ENCODE results near the gene SSBP2.
A peak's percentile ranks its signal among the peaks of the same experiment; 100 is the strongest.
"Not testable (repeated sequence)": the region's sequence is repeated elsewhere in the genome, so short reads cannot be mapped to it uniquely, and the experiment has no call there.

SSBP2 gene

DNA sequence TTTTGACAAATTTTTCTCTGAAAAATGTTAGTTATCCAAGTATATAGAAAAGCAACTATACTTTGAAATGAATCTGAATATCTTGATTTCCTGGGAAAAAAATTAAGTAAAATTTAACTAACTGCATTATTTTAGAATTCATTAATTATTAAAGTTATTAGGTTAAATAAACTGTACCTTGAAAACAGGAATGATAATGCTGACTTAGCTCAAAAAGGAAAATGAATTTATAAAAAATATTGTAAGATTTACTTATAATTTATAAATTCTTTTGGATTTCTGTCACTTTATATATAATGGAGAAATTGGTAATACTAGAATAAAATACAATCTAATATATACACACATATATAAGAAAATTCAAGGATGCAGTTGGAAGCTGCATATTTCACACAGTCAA is 320.9 kb downstream of the SSBP2 start:
- no peak for DNase-seq

- DNase-seq = no peak
Measured at GRCh38 chr5:81429363-81429762, 321.5 kb downstream of the SSBP2 start.

GRCh38 chr5:81428861-81429260 is 322.0 kb downstream of the SSBP2 start:
- no peak for DNase-seq

DNA sequence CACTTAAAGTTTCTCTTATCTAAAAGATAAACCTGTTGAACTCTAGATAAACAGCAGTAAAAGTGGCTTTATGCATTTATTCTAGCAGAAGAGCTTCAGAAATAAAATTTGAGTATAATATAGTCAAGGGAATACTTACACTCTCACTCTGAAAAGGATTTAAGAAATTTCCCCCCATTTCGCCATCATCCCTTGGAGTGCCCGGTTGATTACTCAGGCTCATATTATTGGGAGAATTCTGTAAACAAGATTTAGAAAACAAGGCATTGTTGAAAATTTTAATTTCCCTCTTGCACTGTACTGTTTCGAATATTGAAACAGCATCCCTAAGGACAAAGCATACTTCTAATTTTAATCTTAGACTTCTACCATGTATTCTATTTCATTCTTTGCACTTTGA is 322.5 kb downstream of the SSBP2 start:
- no peak for DNase-seq

DNA sequence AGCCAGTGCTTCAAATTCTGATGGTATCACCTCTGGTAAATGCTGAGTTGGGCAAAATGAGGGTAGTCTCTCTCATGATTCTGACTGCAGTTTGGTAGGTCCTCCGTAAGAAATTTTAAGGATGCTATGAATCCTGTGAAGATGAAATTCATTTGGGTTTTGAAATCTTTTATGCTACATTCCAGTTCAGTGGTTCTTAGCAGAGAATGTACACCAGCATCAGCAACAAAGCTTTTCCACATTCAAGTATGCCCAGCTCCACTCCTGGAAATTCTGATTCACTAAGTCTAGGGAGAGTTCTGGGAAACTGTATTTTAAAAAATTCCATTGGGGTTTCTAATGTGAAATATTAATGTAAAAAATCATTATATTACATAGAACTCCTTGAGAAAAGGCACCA is 323.3 kb downstream of the SSBP2 start:
- DNase-seq = no peak

GRCh38 chr5:81426359-81427030 is 324.4 kb downstream of the SSBP2 start:
- DNase-seq = peak in 3 of 51 donors; percentile 5 to 28 (median 8)

DNA sequence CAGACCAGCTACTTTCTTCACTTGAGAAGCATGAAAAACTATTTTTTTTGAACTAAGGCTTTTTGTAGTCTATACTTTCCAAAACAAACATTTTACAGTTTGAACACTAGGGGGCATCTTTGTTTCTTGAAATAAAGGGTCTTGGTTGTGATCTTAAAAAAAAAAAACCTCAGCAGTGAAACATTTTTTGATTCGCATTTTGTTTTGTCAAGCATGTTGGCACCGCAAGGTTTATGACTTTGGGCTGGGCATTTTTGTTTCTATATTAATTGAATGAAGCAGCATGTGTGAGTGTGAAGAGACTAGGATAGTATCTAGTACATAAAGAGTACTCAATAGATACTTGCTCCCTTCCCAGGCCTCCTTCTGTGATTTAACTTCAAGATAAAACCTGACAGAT is 325.3 kb downstream of the SSBP2 start:
- peak in 2 of 51 donors; percentile 9 to 74 for DNase-seq

DNA sequence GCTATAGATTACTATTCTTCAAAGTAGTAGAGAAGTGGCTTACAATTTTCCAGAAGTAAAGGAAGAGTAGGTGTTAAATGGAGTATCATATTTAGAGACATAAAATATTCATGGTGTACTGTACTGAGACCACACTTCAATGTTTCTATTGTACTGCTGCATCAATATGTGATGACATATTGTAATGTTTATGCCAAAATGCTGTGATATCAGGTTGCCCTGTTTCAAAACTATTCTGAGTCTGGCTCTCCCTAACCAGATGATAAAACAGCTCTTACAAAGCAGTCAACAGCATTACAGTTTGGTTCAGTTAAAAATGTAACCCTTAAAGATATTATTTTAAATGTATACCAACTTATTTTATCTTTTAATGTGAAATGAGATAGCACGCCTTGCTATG is 326.2 kb downstream of the SSBP2 start:
- no peak for DNase-seq

DNA sequence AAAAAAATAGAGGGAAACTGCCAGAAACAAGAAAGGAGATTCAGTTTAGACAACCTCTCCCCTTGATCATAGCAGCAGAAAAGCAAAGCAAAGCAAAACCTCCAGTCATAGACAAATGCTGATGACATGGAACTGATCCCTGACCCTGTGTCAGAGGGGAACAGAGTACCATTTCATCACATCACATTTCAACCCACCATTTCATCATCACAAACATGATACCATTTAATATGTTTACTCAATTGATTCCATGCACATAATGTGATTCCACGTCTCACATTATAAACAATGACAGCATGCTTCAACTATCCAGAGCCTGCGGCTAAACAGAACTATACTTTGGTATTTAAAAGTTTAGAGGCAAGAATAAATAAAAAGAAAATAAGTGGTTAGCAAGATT is 328.2 kb downstream of the SSBP2 start:
- no peak for DNase-seq

- peak in 3 of 51 donors; percentile 10 to 26 (median 21) for DNase-seq
Measured at GRCh38 chr5:81420039-81420667, 330.7 kb downstream of the SSBP2 start.

GRCh38 chr5:81418606-81419005 is 332.3 kb downstream of the SSBP2 start:
- DNase-seq = no peak

DNA sequence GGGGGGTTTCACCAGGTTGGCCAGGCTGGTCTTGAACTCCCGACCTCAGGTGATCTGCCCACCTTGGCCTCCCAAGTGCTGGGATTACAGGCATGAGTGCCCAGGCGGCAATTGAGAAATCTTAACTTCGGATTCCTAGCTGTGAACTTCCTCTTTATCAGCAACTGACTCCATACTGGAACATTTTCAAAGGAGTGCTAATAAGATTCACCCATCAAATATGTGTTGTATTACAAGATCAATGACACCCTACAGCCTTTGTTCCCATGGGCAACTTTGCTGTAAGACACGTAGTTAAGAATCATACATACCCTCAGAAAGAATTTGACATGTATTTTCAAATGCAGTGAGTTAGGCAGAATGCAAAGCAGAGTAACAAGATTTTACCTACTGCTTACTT is 333.8 kb downstream of the SSBP2 start:
- no peak for DNase-seq

DNA sequence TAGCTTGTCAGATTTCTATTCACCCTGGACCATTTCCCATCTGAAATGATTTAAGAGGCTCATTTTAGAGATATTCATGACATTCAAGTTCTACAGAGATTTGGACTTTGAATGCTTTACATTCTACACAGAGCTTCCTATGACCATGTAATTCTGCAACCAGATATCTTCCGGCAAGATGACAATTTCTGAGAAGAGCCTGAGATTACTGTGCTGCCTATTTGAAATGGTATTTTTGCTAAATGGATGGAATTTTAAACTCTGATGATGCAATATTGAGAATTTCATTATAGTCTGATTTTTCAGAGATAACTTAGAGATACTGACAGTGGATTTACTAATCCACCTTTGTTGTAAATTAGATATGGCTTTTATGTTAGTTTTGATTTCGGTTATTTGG is 341.0 kb downstream of the SSBP2 start:
- no peak for DNase-seq

DNA sequence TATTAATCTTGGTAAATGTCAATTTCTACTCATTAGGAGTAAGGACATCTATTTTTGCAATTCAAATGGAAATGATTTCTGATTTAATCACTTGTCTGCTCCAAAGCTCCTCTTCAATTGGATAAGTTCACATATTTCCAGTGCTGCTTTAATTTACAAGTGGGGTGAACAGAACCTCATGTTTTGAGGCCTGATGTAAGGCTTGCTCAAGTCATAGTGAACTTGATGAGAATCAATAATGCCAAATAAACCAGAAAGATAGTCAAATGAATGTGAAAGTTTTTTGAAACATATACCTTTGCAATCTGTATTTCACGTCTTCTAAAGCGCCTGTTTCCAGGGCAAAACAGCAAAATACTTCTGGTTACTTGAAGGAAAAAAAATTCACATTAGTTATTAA is 341.5 kb downstream of the SSBP2 start:
- no peak for DNase-seq

DNA sequence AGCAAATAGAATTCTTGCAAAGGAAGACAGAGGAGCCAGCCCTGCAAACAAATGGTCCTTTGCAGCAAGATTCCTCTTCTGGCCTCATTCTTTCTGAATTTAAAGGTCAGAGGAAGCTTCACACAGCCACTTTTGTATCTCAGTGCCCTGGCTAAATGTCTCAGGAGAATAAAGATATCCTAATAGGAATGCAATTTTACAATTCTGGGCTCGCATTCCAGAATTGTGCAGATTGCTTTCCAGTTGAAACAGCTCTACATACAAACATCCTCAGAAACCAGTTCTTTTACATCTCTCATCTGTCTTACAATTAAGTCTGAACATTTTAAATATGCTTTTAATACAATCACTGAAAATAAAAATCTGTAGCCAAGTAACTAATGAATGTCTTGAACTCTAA is 342.4 kb downstream of the SSBP2 start:
- DNase-seq = no peak

DNA sequence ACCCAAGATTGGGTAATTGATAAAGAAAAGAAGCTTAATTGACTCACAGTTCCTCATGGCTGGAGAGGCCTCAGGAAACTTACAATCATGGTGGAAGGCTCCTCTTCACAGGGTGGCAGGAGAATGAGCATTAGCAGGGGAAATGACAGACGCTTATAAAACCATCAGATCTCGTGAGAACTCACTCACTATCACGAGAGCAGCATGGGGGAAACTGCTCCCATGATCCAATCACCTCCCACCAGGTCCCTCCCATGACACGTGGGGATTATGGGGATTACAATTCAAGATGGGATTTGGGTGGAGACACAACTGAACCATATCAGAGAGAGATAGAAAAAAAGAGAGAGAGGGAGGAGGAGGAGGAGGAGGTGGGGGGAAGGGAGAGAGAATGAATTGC is 343.1 kb downstream of the SSBP2 start:
- not testable (repeated sequence) for DNase-seq

- no peak for DNase-seq
Measured at GRCh38 chr5:81405126-81405891, 345.6 kb downstream of the SSBP2 start.

GRCh38 chr5:81402192-81402930 is 348.5 kb downstream of the SSBP2 start:
- no peak for DNase-seq

GRCh38 chr5:81401266-81401665 is 349.6 kb downstream of the SSBP2 start:
- no peak for DNase-seq

GRCh38 chr5:81400375-81400774 is 350.5 kb downstream of the SSBP2 start:
- DNase-seq = no peak

GRCh38 chr5:81398741-81399140 is 352.2 kb downstream of the SSBP2 start:
- DNase-seq = no peak

DNA sequence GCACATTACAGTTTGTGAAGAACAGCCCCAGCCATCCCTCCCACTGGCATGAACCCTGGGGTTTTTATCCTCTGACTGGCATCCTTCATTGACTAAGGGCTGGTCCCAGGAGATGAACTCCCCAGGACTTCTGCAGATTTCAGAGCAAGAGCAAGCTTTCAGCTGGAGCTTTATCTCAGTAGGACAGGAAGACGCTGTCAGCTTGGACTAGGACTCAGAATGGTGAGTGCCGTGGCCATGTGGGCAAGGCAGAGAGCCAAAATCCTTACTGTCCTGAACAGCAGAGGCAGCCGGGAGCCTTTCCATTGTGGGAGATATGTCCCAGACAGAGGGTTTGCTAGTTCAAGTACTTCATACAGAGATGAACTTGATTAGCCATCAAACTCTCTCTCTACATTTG is 353.7 kb downstream of the SSBP2 start:
- peak in 1 of 51 donors; percentile 11 for DNase-seq
